Measurements from ENCODE around the gene SERPINB6. TPM values are rescaled to one million over a fixed set of nuclear protein-coding genes. Genes with fewer than 3 reads are reported as not detected.

The SERPINB6 gene
- total RNA-seq, 1 donor from 2014 or later: 61.2 TPM

DNA sequence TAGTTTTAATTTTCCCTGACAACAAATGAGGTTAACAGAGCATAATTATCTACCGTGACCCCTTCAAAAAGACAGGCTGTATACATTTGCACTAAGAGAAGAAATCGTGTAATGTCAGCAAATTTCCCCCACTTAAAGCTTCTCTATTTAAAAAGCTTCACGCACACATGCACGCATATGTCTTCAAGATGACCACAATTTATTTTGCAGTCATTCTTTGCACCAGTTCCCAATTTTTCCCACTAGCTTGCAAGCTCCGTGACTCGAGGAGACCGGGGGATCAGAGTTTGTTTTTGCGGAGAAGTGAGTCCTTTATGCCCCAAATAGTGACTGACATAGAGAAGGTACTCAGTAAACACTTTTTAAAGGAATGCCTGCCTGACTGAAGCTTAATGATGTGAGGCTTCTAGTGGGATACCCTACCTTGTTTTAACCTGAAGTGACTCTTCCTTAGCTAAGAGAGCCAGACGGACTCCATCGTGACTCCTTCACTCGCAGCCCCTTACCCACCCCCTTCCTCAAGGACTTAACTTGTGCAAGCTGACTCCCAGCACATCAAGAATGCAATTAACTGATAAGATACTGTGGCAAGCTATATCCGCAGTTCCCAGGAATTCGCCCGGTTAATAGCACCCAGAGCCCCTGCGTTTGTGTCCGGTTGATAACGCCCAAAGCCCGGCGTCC lies 19.0 kb upstream of the SERPINB6 start:
- TF ChIP-seq, protein P1, sequence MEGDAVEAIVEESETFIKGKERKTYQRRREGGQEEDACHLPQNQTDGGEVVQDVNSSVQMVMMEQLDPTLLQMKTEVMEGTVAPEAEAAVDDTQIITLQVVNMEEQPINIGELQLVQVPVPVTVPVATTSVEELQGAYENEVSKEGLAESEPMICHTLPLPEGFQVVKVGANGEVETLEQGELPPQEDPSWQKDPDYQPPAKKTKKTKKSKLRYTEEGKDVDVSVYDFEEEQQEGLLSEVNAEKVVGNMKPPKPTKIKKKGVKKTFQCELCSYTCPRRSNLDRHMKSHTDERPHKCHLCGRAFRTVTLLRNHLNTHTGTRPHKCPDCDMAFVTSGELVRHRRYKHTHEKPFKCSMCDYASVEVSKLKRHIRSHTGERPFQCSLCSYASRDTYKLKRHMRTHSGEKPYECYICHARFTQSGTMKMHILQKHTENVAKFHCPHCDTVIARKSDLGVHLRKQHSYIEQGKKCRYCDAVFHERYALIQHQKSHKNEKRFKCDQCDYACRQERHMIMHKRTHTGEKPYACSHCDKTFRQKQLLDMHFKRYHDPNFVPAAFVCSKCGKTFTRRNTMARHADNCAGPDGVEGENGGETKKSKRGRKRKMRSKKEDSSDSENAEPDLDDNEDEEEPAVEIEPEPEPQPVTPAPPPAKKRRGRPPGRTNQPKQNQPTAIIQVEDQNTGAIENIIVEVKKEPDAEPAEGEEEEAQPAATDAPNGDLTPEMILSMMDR (conservative IDR thresholded peaks at IDR 0.05): no peak
- H3K4me1 Mint-ChIP-seq (ENCODE audit: unreplicated experiment): peaks cover 27% of the 10 kb centered on the region
- H3K9me3 Mint-ChIP-seq: no peaks in the 10 kb centered on the region
- peak overlapping the region; percentile 95 for H3K4me3 Mint-ChIP-seq
- no peaks in the 10 kb centered on the region for H3K36me3 Mint-ChIP-seq
- no peak for DNase-seq (ENCODE audit: extremely low spot score, unreplicated experiment)
- no peaks in the 10 kb centered on the region for H3K27me3 Mint-ChIP-seq
- H3K27ac Mint-ChIP-seq: peak overlapping the region; percentile 98

DNA sequence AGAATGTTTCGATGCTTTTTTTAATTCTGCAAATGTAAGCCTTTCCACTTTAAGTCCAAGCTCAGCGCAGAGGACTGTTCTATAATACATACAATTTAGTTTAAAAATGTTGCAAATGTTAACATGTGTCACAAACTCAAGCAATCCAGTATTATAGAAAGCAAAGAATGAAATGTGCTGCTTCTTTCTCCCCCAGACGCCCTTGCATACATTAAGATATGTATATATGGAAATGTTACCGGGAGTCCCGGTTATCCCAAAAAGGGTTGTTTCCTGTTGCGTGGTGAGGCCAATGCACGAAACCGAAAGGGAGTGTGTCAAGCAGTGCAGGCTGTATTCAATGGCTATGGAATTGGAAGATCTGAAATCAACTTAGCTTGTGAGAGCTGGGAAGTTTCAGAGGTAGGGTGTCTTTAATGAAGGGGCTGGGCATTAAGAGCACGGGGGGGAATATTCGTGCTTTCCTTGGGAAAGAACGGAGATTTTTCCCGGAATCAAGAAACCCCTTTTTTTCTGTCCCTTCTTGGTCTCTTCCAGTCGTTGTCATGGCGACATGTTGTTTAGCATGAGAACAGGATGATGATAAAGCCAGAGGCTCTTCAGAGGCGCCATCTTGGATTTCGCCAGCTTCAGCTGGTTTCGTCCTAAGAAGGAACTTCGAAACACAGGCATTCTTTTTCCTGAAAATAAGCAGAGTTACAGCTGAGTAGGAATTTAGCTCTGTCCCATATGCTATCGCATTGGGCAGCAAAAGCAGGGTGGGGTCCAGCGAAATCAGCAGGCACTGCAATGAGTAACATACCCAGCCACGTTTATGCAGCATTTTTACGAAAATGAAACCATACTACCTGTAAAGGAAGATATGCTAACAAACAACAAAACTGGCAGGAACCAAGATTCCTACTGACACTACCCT lies 18.2 kb upstream of the SERPINB6 start:
- Mint-ChIP-seq H3K9me3 (no peaks in the 10 kb centered on the region), H3K4me1 (ENCODE audit: unreplicated experiment) (peaks cover 30% of the 10 kb centered on the region), H3K27me3 (no peaks in the 10 kb centered on the region), H3K27ac (peak overlapping the region; percentile 98), H3K4me3 (peak overlapping the region; percentile 95), H3K36me3 (no peaks in the 10 kb centered on the region)
- TF ChIP-seq, protein P1 (conservative IDR thresholded peaks at IDR 0.05): peak; percentile 59
- DNase-seq (ENCODE audit: extremely low spot score, unreplicated experiment): peak; percentile 77

DNA sequence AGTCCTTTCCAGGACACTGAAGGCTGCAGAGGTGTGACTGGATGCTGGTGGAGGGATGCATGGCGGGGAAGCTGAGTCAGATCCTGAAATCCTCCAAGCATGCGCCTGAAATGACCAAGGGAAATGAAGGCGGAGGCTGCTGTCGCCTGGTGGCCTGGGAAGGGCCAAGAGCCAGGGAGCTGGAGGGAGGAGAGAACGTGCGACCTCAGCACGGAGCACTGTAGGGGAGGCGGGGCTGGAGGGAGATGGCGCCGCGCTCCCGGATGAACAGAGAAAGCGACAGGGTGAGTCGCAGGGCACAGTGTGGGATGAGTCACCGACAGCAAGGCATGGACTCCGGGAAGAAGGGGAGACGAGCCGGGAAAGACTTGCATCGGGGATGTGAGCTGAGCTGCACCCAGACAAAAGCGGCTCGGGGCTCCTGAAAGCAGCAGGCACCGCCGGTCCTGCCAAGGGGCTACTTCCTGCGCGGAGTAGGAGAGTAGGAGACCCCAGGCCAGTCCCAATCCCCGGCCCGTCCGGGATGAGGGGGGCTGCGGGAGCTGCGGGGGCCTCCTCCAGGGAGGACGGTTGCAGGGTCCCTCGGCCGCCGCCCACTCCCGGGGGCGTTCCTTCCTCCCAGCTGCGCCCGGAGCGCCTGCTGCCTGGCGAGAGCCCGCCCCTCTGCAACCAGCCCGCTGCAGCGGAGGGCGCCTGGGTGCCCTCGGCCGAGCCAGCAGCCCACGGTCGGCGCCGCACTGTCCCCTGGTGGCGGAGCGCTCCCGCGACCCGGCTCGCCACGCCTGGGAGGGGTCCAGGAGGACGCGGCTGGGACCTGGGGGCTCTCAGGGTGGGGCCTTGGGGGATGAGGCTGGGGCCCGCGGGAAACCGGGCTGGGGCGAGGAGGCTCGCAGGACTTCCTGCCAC lies 17.3 kb upstream of the SERPINB6 start:
- peaks cover 33% of the 10 kb centered on the region for H3K4me1 Mint-ChIP-seq (ENCODE audit: unreplicated experiment)
- peak overlapping the region; percentile 98 for H3K27ac Mint-ChIP-seq
- peak; percentile 92 for DNase-seq (ENCODE audit: extremely low spot score, unreplicated experiment)

DNA sequence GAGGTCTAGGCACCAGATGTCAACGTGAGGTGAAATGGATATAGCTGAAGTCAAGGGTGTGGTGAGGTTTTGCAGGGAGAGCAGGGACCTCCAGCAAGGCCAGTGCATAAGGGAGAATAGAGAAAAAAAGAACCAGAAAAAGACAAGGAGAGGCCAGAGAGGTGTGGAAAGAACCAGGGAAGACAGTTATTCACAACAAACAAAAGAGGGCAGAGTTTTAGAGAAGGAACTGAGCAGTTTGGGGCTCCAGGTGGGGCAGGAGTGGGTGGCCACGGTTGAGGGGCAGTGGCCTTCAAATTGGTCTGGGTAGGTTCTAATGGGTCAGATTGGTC lies 16.7 kb upstream of the SERPINB6 start:
- Mint-ChIP-seq H3K4me1 (ENCODE audit: unreplicated experiment) (peaks cover 39% of the 10 kb centered on the region), H3K4me3 (peak overlapping the region; percentile 92), H3K27me3 (no peaks in the 10 kb centered on the region), H3K9me3 (no peaks in the 10 kb centered on the region), H3K36me3 (no peaks in the 10 kb centered on the region), H3K27ac (peak overlapping the region; percentile 94)
- no peak for DNase-seq (ENCODE audit: extremely low spot score, unreplicated experiment)
- TF ChIP-seq, protein P1 (conservative IDR thresholded peaks at IDR 0.05): no peak

More for the DNA sequence above, 17.3 kb upstream of the SERPINB6 start:
- peak overlapping the region; percentile 95 for H3K4me3 Mint-ChIP-seq
- no peaks in the 10 kb centered on the region for H3K36me3 Mint-ChIP-seq
- TF ChIP-seq, protein P1 (conservative IDR thresholded peaks at IDR 0.05): peak; percentile 87
- H3K9me3 Mint-ChIP-seq: no peaks in the 10 kb centered on the region
- no peaks in the 10 kb centered on the region for H3K27me3 Mint-ChIP-seq

DNA sequence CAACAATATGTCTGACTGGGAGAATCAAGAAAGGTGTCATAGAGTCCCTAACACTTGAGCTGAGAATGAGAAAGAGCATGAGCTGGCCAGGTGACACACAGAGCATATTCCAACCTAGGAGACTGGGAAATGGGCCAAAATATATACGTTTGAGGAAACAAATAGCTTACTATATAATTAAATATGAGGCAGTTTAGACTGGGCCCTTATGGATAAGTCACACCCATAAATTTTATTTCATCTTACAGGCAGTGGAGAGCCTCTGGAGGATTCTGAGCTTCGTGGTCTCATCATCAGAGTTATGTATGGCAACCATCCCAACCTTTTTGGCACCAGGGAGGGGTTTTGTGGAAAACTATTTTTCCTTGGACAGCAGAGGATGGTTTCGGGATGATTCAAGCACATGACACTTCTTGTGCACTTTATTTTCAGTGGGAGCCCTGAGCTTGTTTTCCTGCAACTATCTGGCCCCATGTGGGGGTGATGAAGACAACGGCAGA lies 15.4 kb upstream of the SERPINB6 start:
- no peak for DNase-seq (ENCODE audit: extremely low spot score, unreplicated experiment)
- peaks cover 4% of the 10 kb centered on the region for H3K27me3 Mint-ChIP-seq
- peak overlapping the region; percentile 92 for H3K4me3 Mint-ChIP-seq
- H3K4me1 Mint-ChIP-seq (ENCODE audit: unreplicated experiment): peaks cover 39% of the 10 kb centered on the region
- TF ChIP-seq, protein P1 (conservative IDR thresholded peaks at IDR 0.05): no peak
- H3K36me3 Mint-ChIP-seq: no peaks in the 10 kb centered on the region
- H3K27ac Mint-ChIP-seq: no peak overlapping the region
- H3K9me3 Mint-ChIP-seq: no peaks in the 10 kb centered on the region

All from type B pancreatic cell (in vitro differentiated cells).